GM23338 (cell line): ENCODE measurements around the gene QPCTL. TPM values are rescaled to one million over a fixed set of nuclear protein-coding genes. Genes with fewer than 3 reads are reported as not detected.

Experiments used
- ATAC-seq: fragments of 200-7000 bp; cut with Tn5 transposase; 3 replicates; pipeline ENCODE4 v1.9.1; 2020
- DNase-seq: peaks from one replicate; pipeline ENCODE4 v3.0.0-alpha.2; 2015; ENCODE audit warnings: low spot score
- H2AFZ ChIP-seq: fragments of 200-600 bp; sonication (generic); 2 replicates; pipeline ENCODE4 v1.8.0; 2016; ENCODE audit warnings: antibody characterized with exemption, mild to moderate bottlenecking, moderate library complexity
- H3F3A ChIP-seq: fragments of 200-600 bp; sonication (generic); replicated peaks from 2 replicates; pipeline ENCODE4 v1.8.0; 2017; ENCODE audit warnings: antibody characterized with exemption, mixed run types, low read depth
- H3K27ac ChIP-seq: fragments of 200-600 bp; sonication (generic); 2 replicates; pipeline ENCODE4 v1.6.1; 2016; ENCODE audit warnings: low read depth
- H3K27me3 ChIP-seq: fragments of 200-600 bp; sonication (generic); 2 replicates; pipeline ENCODE4 v1.8.0; 2016; ENCODE audit warnings: mild to moderate bottlenecking, mixed run types, moderate library complexity; ENCODE audit not compliant: insufficient read depth
- H3K36me3 ChIP-seq: fragments of 200-600 bp; sonication (generic); 2 replicates; pipeline ENCODE4 v1.8.0; 2016; ENCODE audit warnings: mild to moderate bottlenecking; ENCODE audit not compliant: insufficient read depth
- H3K4me1 ChIP-seq: fragments of 200-600 bp; sonication (generic); 2 replicates; pipeline ENCODE4 v1.8.0; 2016; ENCODE audit warnings: mild to moderate bottlenecking, moderate library complexity; ENCODE audit not compliant: insufficient read depth
- H3K4me2 ChIP-seq: fragments of 200-600 bp; sonication (generic); 2 replicates; pipeline ENCODE4 v1.7.1; 2017; ENCODE audit warnings: mixed run types
- H3K4me3 ChIP-seq: fragments of 200-600 bp; sonication (generic); 2 replicates; pipeline ENCODE4 v1.6.1; 2016; ENCODE audit warnings: mixed run types
- H3K79me2 ChIP-seq: fragments of 200-600 bp; sonication (generic); replicated peaks from 2 replicates; pipeline ENCODE4 v1.8.0; 2017; ENCODE audit warnings: mild to moderate bottlenecking; ENCODE audit not compliant: insufficient read depth
- H3K9me2 ChIP-seq: fragments of 200-600 bp; sonication (generic); 2 replicates; pipeline ENCODE4 v1.8.0; 2017; ENCODE audit not compliant: insufficient read depth
- H4K20me1 ChIP-seq: fragments of 200-600 bp; sonication (generic); replicated peaks from 2 replicates; pipeline ENCODE4 v1.8.0; 2017; ENCODE audit warnings: mild to moderate bottlenecking; ENCODE audit not compliant: insufficient read depth
- H3K27ac Mint-ChIP-seq: 2 replicates; pipeline ENCODE4 v1.8.0; 2020; ENCODE audit warnings: inconsistent platforms, mild to moderate bottlenecking, moderate library complexity, mixed read lengths
- H3K27me3 Mint-ChIP-seq: 3 replicates; pipeline ENCODE4 v1.8.0; 2022; ENCODE audit warnings: low read depth, mild to moderate bottlenecking, moderate library complexity, mixed read lengths, inconsistent platforms; ENCODE audit not compliant: insufficient read depth, poor library complexity
- H3K36me3 Mint-ChIP-seq: 3 replicates; pipeline ENCODE4 v1.8.0; 2021; ENCODE audit warnings: low read depth, mild to moderate bottlenecking, inconsistent platforms, moderate library complexity, mixed read lengths
- H3K4me1 Mint-ChIP-seq: 3 replicates; pipeline ENCODE4 v1.8.0; 2020; ENCODE audit warnings: mild to moderate bottlenecking, inconsistent platforms, mixed read lengths
- H3K4me3 Mint-ChIP-seq: 3 replicates; pipeline ENCODE4 v1.8.0; 2021; ENCODE audit warnings: moderate library complexity, mild to moderate bottlenecking, inconsistent platforms, mixed read lengths
- H3K9me3 Mint-ChIP-seq: 3 replicates; pipeline ENCODE4 v1.8.0; 2020; ENCODE audit warnings: moderate library complexity, mild to moderate bottlenecking, inconsistent platforms, mixed read lengths
- ETS1 ChIP-seq: IDR thresholded peaks from 2 replicates; pipeline ENCODE4 v1.6.1; 2016; ENCODE audit warnings: antibody characterized with exemption
- EZH2 ChIP-seq: fragments of 200-600 bp; sonication (generic); IDR thresholded peaks from one replicate; pipeline ENCODE4 v1.8.0; 2017; ENCODE audit warnings: antibody characterized with exemption, mild to moderate bottlenecking, low read depth; ENCODE audit not compliant: unreplicated experiment
- EZH2phosphoT487 ChIP-seq: fragments of 200-600 bp; sonication (generic); IDR thresholded peaks from one replicate; pipeline ENCODE4 v1.8.1; 2018; ENCODE audit warnings: antibody characterized with exemption; ENCODE audit not compliant: unreplicated experiment
- POLR2AphosphoS5 ChIP-seq: IDR thresholded peaks from 2 replicates; pipeline ENCODE4 v1.6.1; 2016; ENCODE audit warnings: antibody characterized with exemption, low read depth
- REST ChIP-seq: IDR thresholded peaks from one replicate; pipeline ENCODE4 v1.6.1; 2018; ENCODE audit warnings: antibody characterized with exemption; ENCODE audit not compliant: unreplicated experiment
- ZNF114 ChIP-seq: fragments of 250-450 bp; sonication (Bioruptor Pico); IDR thresholded peaks from 2 replicates; pipeline ENCODE4 v1.5.0; 2020; ENCODE audit warnings: mild to moderate bottlenecking, moderate library complexity
- ZNF331 ChIP-seq: fragments of 250-450 bp; sonication (Bioruptor Pico); IDR thresholded peaks from 2 replicates; pipeline ENCODE4 v1.5.0; 2020; ENCODE audit warnings: low read depth, mild to moderate bottlenecking, moderate library complexity
- ZNF462 ChIP-seq: fragments of 250-450 bp; sonication (Bioruptor Pico); IDR thresholded peaks from 2 replicates; pipeline ENCODE4 v1.5.0; 2020; ENCODE audit warnings: mild to moderate bottlenecking, moderate library complexity
- polyA plus RNA-seq: library from polyadenylated mRNA; unstranded; fragments of >200 nt; fragmentation: Nextera tagmentation; extraction: Ambion mirVana; gene quantifications from 2 replicates; pipeline ENCODE4 v1.2.1, GENCODE V29; 2016
- total RNA-seq: library from RNA; depleted of rRNA; stranded (reverse); fragments of >200 nt; shearing (Covaris generic); gene quantifications from 2 replicates; pipeline ENCODE4 v1.2.3, GENCODE V29; 2014

Gene QPCTL
- total and polyA plus RNA-seq, 2 experiments from 2014 or later, result 10.6 to 26.2 TPM

- no peak for TF ChIP-seq ETS1
- TF ChIP-seq POLR2AphosphoS5, result no peak
- TF ChIP-seq REST, result no peak
- no peak for TF ChIP-seq EZH2
Observed at GRCh38 chr19:45655073-45655472, 37.4 kb upstream of the QPCTL start (continued).

DNA sequence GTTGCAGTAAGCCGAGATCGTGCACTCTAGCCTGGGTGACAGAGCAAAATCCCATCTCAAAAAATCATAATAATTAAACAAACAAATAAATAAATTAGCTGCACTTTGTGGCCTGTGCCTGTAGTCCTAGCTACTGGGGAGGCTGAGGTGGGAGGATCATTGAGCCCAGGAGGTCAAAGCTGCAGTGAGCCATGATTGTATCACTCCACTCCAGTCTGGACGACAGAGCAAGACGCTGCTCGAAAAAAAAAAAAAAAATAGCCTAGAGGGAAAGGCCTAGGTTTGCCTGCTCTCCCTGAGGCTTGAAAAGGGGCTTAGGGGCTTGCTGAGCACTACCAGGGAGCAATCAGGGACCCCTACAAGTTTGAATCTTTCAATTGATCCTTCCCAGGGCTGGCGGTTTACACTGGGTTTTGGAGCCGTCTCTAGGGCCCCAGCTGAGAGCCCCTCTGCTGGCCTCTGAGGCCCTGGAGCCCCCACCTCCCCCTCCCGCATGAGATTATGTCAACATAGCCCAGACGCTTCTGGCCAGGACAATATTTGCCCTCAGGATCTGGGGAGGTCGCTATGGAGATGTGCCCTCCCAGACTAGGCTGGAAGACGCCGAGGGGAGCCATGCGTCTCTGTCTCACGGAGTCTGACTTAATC lies 34.8 kb upstream of the QPCTL start:
- Histone ChIP-seq H3K36me3 (no peaks in the 10 kb centered on the region), H4K20me1 (no peaks in the 10 kb centered on the region), H3F3A (no peaks in the 10 kb centered on the region), H3K4me2 (no peak overlapping the region), H2AFZ (peak overlapping the region; percentile 83), H3K9me2 (no peaks in the 10 kb centered on the region), H3K4me3 (no peak overlapping the region), H3K4me1 (0 out of 2 replicates have a peak, but pooled peaks cover 4% of the 10 kb centered on the region), H3K79me2 (no peaks in the 10 kb centered on the region), H3K27ac (no peak overlapping the region), H3K27me3 (no peaks in the 10 kb centered on the region)
- no peaks in the 10 kb centered on the region for H3K9me3 Mint-ChIP-seq
- peaks cover 10% of the 10 kb centered on the region for H3K4me1 Mint-ChIP-seq
- H3K4me3 Mint-ChIP-seq, result no peak overlapping the region
- no peaks in the 10 kb centered on the region; the same call in 2 of the 3 replicates for H3K36me3 Mint-ChIP-seq
- ATAC-seq, result peak; percentile 46
- H3K27ac Mint-ChIP-seq, result no peak overlapping the region
- H3K27me3 Mint-ChIP-seq, result peaks cover 14% of the 10 kb centered on the region
- DNase-seq, result no peak
- TF ChIP-seq ETS1 (no peak), EZH2phosphoT487 (no peak), ZNF331 (no peak), ZNF462 (CRISPR knock-in tag) (no peak), ZNF114 (CRISPR knock-in tag) (no peak), REST (no peak)
